Activated CD8-positive, alpha-beta memory T cell treated with anti-CD3 and anti-CD28 coated beads, Interleukin-2, amount 50 U/mL, for 1 hour (primary cell): ENCODE measurements around the gene TNFRSF8.

ENCODE experiments used
- DNase-seq: peaks from one replicate; pipeline ENCODE4 v3.0.0-alpha.2; 2020; ENCODE audit errors: extremely low read depth

TNFRSF8 gene

GRCh38 chr1:12113433-12114339 lies 50.6 kb downstream of the TNFRSF8 start:
- no peak for DNase-seq

DNA sequence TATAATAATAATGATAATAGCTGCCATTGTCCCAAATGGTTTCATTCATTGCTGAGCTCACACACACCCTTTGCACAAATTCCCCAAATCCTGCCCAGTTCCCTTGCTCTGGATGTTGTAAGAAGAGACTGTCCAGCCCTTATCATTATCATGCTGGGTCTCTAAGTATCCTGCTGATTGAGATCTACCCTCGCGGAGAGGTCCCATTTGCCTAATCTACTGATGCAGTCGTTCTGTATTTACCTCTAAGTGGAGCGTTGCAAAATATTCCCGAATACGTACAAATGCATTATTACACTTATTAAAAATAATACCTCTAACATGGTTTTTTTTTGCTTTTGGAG lies 51.2 kb downstream of the TNFRSF8 start:
- no peak for DNase-seq

- no peak for DNase-seq
Measured at GRCh38 chr1:12114916-12115315, 51.8 kb downstream of the TNFRSF8 start.

DNA sequence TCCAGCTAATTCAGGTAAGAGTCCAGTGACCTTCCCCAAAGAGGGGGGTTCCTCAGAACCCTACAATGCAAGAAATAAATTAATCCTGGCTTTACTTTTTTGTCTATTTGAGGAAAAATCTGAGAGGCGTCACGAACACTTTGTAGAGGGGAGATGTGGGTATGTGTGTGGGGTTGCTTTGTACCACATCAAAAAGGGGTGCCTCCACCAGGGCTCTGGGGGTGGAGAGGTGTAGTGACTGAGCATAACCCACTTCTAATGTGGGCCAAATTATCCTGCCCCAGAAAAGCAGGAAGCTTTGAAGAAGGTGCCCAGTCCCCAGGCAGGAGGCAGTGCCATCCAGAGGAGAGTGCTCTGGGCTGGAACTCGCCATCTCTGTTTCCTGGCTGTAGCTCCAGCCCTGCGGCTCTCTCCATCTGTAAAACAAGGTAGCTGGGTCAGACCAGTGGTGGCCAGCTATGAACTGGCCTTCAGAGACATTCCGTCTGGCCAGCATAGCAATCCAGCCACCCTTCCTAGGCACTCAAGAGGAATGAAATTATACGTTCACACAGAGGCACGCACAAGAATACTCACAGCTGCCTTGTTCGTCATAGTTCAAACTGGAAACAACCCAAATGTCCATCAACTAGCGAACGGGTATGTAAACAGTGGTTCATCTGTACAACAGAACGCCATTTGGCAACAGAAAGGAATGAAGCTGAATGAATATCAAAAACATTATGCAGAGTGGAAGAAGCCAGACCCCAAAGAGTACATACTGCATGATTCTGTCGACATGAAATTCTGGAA lies 58.3 kb downstream of the TNFRSF8 start:
- DNase-seq = no peak

DNA sequence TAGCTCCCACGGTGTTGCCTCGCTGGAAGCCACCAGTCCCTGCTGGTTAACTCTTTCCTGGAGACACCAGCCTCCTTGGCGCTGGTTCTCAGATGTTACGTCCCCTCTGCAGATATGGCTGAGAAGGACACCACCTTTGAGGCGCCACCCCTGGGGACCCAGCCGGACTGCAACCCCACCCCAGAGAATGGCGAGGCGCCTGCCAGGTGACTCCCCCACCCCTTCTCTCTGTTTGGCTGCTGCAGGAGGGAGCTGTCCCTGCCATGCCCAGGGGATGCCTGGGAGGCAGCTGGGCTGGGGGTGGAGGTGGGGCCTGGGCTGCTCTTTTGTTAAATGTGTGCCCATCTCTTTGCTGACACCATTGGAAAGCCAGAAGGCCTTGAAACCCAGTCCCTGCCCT lies 60.1 kb downstream of the TNFRSF8 start:
- DNase-seq = no peak

DNA sequence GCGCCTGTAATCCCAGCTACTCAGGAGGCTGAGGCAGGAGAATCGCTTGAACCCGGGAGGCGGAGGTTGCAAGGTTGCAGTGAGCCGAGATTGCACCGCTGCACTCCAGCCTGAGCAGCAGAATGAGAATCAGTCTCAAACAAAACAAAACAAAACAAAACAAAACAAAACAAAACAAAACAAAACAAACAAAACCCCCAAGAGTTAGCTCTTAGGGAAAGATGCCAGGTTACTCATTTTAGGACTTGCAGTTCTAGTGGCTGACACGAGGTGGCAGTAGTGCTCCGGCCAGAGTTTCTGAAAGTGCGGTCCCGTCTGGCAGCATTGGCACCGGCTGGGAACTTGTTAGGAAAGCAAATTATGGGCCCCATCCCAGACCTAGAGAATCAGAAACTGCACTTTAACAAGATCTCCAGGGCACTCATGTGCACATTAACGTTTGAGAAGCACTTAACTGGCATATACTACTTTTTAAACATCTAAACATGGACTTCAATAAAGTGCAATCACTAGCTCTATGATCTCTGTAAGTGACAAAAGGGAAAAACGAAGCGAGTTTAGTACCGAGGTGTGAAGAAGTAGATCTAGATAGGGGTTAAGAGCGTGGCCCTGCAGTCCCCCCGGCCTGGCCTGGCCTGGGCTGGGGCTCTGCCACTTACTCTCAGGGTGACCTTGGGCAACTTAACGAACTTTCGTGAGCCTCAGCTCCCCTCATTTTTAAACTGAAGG lies 61.8 kb downstream of the TNFRSF8 start:
- peak; percentile 64 for DNase-seq

DNA sequence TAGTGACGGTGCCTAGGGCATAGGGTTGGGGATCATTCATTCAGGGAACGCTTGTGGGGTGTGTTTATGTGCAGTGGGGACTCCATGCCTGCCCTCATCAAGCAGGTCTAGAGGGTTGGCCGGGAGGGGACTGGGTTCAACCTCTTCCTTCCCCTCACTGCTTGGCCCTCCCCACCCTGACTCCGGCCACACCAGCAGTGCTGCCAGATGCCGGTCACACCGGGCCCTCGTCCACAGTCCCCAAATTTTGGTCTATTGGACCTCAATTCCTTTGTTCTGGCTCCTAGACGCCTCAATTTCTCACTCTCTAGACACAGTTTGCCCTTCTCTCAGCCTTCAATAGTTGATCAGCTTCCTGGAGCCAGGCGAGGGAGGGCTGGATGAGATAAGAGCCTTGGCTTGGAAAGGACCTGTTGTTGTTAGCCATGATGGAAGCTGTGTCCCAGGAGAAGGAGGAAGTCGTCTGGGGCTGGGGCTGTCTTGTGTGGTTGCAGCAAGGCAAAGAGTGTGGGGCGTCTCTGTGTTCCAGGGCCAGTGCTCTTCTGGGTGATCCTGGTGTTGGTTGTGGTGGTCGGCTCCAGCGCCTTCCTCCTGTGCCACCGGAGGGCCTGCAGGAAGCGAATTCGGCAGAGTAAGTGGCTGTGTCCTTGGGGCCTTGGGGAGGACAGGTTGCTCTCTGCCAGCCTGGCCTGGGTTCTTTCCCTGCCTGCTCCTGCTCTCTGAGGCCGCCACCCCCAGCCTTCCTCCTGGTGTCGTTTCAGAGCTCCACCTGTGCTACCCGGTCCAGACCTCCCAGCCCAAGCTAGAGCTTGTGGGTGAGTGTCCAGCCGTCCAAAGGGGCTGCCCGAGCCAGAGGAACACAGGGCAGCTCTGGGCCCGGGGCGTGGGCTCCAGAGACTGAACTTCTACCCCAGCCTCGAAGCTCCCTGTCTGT lies 62.6 kb downstream of the TNFRSF8 start:
- no peak for DNase-seq

- DNase-seq = no peak
Measured at GRCh38 chr1:12126781-12127180, 63.7 kb downstream of the TNFRSF8 start.

DNA sequence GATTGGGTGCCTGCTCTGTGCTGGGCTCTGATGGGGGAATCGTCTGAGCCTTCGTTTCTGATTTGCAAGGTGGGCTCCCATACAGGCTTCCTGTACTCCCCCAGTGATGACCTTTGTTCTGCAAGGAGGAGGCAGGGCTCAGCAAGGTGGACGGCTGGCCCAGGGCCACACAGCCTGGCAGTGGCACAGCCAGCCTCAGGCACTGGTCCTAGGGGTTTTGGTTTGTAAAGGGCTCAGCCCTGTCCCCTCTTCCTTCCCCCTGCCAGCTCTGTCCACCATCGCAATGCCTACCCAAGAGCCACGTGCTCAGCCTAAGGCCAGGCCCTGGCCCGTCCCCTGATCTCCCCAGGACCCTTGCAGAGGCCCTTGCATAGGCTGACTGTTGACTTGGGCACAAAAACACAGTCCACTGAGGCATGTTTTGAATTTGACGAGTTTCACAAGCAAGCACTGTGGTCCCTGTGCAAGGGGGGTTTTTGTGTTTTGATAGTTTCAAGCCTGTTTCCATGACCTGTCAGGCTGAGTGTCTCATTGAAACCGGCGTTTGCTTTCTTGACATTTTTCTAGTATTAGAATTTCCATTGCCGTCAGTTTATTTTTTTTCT lies 64.2 kb downstream of the TNFRSF8 start:
- DNase-seq = no peak

DNA sequence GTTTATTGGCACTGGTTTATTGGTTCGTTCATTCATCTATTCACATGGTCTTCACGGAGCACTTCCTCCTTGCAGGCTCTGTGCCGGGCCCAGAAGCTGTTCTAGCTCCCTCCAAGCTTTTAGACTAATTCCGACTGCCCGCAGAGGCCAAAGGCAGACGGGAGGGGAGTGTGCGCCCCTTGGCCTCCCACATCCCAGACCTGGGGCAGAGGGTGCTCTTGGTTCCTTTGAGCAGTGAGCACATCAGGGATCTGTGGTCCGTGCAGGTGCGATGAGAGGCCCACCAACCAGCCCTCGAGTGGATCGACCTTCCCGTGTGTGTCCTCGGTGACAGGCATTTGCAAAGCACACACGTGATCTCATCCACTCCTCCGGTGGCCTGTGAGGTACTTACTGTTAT lies 65.0 kb downstream of the TNFRSF8 start:
- no peak for DNase-seq

GRCh38 chr1:12129624-12130023 lies 66.5 kb downstream of the TNFRSF8 start:
- DNase-seq = no peak

DNA sequence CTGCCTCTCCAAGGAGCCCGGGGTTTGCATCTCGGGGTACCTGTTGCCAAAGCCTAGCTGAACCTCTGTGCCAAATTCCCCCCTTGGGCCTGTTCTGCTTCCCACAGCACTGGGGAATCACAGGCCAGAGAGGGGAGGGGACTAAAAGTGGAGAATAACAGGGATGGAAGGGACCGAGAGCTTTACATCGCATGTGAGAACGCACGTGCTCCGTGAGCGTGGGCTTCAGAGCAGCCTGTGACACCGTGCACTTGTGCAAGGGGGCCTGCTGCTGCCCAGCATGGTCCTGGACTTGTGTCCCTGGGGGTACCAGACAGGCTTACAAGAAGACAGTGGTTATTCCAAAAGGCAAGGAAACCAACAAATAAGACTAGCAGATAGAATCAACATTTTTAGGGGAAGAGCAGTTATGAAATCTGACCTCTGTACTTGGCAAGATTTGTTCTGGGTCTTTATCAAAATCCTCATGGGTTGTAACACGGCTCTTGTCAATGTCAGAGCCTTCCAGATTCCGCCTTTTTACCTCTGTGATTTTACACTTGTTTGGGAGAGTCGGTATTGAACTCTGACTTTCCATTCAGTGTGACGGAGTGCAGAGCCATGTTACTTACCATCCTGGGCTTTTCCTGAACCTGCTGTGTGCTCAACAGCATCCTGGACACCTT lies 67.5 kb downstream of the TNFRSF8 start:
- DNase-seq = no peak

DNA sequence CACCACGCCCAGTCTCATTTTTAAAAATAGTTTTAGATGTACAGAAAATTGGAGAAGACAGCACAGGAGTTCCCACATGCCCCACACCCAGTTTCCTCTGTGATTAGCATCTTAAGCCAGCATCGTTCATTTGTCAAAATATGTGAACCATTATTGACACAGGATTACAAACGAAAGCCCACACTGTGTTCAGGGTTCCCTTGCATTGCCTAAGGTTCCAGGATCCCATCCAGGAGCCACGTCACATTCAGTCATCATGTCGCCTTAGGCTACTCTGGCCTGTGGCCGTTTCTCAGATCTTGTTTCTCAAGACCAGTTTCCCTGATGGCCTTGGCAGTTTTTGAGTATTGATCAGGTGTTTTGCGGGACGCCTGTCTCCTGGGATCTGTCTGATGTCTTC lies 69.0 kb downstream of the TNFRSF8 start:
- DNase-seq = no peak

GRCh38 chr1:12134716-12135115 lies 71.6 kb downstream of the TNFRSF8 start:
- no peak for DNase-seq

GRCh38 chr1:12135612-12136011 lies 72.5 kb downstream of the TNFRSF8 start:
- DNase-seq = no peak

DNA sequence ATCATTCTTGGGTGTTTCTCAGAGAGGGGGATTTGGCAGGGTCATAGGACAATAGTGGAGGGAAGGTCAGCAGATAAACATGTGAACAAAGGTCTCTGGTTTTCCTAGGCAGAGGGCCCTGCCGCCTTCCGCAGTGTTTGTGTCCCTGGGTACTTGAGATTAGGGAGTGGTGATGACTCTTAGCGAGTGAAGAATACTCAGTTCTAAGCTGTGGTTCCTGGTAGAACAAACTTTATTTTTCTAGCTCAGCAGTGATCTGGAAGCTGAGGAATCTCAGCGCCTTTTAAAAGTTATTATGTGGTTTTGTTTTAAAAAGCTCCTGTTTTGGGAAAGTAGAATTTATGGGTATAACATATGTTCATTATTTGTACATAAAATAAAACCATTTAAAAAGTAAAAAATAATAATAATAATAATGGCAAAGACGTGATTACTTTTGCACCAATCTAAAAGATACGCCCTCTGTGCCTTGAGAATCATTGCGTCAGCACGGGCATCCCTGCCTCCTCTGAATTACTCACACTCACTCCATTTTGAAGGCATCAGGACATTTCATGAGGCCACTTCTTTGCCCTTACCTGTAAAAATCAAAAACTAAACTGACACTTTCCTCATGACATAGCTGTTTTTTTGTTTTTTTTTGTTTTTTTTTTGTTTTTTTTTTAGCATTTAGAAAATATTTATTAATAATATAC lies 74.0 kb downstream of the TNFRSF8 start:
- DNase-seq = no peak

GRCh38 chr1:12138196-12139168 lies 75.4 kb downstream of the TNFRSF8 start:
- no peak for DNase-seq

- no peak for DNase-seq
Measured at GRCh38 chr1:12140016-12140415, 76.9 kb downstream of the TNFRSF8 start.
